RWPE2 (cell line): ENCODE measurements around the gene SETD2.

Source experiments
- ATAC-seq: fragments of 200-7000 bp; cut with Tn5 transposase; 3 replicates; pipeline ENCODE4 v1.9.1; 2021; ENCODE audit warnings: low read depth
- DNase-seq: peaks from one replicate; pipeline ENCODE4 v3.0.0-alpha.2; 2020; ENCODE audit warnings: low spot score
- H3K27ac ChIP-seq: fragments of 450-650 bp; 2 replicates; pipeline ENCODE4 v1.5.1; 2017; ENCODE audit warnings: mild to moderate bottlenecking; ENCODE audit not compliant: poor library complexity, severe bottlenecking
- H3K27me3 ChIP-seq: fragments of 250-450 bp; sonication (Bioruptor Pico); 2 replicates; pipeline ENCODE4 v1.5.1; 2021; ENCODE audit warnings: mild to moderate bottlenecking, moderate library complexity; ENCODE audit not compliant: insufficient read depth, poor library complexity, severe bottlenecking
- H3K36me3 ChIP-seq: fragments of 250-450 bp; sonication (Bioruptor Pico); 2 replicates; pipeline ENCODE4 v1.5.1; 2020; ENCODE audit warnings: low read depth, mild to moderate bottlenecking, moderate library complexity
- H3K4me1 ChIP-seq: fragments of 250-450 bp; sonication (Bioruptor Pico); 2 replicates; pipeline ENCODE4 v1.5.1; 2021; ENCODE audit warnings: mild to moderate bottlenecking, moderate library complexity; ENCODE audit not compliant: insufficient read depth, poor library complexity, severe bottlenecking
- H3K4me3 ChIP-seq: fragments of 250-450 bp; sonication (Bioruptor Pico); 2 replicates; pipeline ENCODE4 v1.5.1; 2021; ENCODE audit warnings: mild to moderate bottlenecking, moderate library complexity; ENCODE audit not compliant: severe bottlenecking
- H3K9me3 ChIP-seq: fragments of 250-450 bp; sonication (Bioruptor Pico); 2 replicates; pipeline ENCODE4 v1.5.1; 2021; ENCODE audit warnings: mild to moderate bottlenecking, moderate library complexity; ENCODE audit not compliant: severe bottlenecking
- TF ChIP-seq, protein P1 (sequence below): fragments of 450-650 bp; IDR thresholded peaks from one replicate; pipeline ENCODE4 v1.5.1; 2017; ENCODE audit warnings: mild to moderate bottlenecking, moderate library complexity; ENCODE audit not compliant: poor library complexity, severe bottlenecking

Gene SETD2

DNA sequence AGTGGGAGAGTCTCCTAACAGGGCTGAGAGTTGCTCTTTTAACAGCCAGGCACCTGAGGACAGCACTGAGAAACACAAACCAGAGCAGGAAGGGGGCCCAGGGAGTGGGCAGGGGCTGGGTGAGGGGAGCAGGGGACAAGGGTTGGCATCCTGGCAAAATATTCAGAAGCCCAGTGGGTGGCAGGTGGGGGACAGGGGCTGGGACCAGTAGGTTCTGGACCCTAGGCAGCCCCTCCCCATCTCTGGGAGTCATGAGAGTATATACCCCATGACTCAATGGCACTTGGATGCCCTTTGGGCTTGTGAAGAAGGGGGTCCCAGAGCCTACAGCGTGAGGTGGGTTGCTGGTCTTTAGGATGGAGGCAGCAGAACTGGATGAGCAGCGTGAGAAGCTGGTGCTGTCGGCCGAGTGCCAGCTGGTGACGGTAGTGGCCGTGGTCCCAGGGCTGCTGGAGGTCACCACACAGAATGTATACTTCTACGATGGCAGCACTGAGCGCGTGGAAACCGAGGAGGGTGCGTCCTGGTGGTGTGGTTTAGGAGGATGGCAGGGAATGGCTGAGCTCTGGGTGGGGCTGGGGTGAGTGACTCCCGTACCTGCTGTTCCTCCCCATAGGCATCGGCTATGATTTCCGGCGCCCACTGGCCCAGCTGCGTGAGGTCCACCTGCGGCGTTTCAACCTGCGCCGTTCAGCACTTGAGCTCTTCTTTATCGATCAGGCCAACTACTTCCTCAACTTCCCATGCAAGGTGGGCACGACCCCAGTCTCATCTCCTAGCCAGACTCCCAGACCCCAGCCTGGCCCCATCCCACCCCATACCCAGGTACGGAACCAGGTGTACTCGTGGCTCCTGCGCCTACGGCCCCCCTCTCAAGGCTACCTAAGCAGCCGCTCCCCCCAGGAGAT lies 160.2 kb downstream of the SETD2 start:
- Histone ChIP-seq H3K9me3 (no peaks in the 10 kb centered on the region), H3K4me3 (no peak overlapping the region), H3K27me3 (no peaks in the 10 kb centered on the region), H3K36me3 (peaks cover 89% of the 10 kb centered on the region), H3K27ac (no peak overlapping the region), H3K4me1 (no peaks in the 10 kb centered on the region)
- TF ChIP-seq, protein P1, sequence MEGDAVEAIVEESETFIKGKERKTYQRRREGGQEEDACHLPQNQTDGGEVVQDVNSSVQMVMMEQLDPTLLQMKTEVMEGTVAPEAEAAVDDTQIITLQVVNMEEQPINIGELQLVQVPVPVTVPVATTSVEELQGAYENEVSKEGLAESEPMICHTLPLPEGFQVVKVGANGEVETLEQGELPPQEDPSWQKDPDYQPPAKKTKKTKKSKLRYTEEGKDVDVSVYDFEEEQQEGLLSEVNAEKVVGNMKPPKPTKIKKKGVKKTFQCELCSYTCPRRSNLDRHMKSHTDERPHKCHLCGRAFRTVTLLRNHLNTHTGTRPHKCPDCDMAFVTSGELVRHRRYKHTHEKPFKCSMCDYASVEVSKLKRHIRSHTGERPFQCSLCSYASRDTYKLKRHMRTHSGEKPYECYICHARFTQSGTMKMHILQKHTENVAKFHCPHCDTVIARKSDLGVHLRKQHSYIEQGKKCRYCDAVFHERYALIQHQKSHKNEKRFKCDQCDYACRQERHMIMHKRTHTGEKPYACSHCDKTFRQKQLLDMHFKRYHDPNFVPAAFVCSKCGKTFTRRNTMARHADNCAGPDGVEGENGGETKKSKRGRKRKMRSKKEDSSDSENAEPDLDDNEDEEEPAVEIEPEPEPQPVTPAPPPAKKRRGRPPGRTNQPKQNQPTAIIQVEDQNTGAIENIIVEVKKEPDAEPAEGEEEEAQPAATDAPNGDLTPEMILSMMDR: no peak
- ATAC-seq (no peak), DNase-seq (peak; percentile 51)

GRCh38 chr3:47003056-47003410 lies 160.9 kb downstream of the SETD2 start:
- H3K27me3 ChIP-seq: no peaks in the 10 kb centered on the region
- H3K36me3 ChIP-seq: peaks cover 91% of the 10 kb centered on the region
- H3K4me3 ChIP-seq: no peak overlapping the region
- ATAC-seq: no peak
- no peaks in the 10 kb centered on the region for H3K9me3 ChIP-seq
- TF ChIP-seq, protein P1: no peak
- peak; percentile 34 for DNase-seq
- H3K27ac ChIP-seq: no peak overlapping the region
- no peaks in the 10 kb centered on the region for H3K4me1 ChIP-seq

DNA sequence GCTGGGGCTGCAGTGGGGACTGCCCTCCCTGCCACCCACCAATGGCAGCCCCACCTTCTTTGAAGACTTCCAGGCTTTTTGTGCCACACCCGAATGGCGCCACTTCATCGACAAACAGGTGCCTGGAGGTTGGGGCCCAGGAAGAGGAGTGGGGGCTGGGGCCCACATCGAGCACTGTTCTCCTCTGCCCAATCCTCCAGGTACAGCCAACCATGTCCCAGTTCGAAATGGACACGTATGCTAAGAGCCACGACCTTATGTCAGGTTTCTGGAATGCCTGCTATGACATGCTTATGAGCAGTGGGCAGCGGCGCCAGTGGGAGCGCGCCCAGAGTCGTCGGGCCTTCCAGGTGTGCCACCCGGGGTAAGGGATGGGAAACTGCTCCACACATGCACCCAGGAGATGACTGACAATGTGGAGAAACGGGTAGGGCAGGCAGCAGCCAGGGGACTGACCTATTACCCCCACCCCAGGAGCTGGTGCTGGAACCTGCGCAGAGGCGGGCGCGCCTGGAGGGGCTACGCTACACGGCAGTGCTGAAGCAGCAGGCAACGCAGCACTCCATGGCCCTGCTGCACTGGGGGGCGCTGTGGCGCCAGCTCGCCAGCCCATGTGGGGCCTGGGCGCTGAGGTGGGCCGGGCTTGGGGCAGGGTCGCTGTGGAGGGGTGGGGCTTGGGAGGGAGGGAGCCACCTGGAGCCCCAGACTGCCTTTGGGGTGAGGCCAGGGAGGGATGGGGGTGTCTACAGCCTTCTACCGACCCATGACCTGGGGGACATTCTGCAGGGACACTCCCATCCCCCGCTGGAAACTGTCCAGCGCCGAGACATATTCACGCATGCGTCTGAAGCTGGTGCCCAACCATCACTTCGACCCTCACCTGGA lies 161.5 kb downstream of the SETD2 start:
- TF ChIP-seq, protein P1: no peak
- H3K4me3 ChIP-seq: no peak overlapping the region
- DNase-seq (peak; percentile 42), ATAC-seq (no peak)
- no peaks in the 10 kb centered on the region for H3K9me3 ChIP-seq
- no peak overlapping the region for H3K27ac ChIP-seq
- no peaks in the 10 kb centered on the region for H3K4me1 ChIP-seq
- H3K27me3 ChIP-seq: no peaks in the 10 kb centered on the region
- H3K36me3 ChIP-seq: peaks cover 88% of the 10 kb centered on the region

- Histone ChIP-seq H3K27ac (no peak overlapping the region), H3K27me3 (no peaks in the 10 kb centered on the region), H3K4me1 (peaks cover 3% of the 10 kb centered on the region), H3K36me3 (peaks cover 88% of the 10 kb centered on the region), H3K9me3 (no peaks in the 10 kb centered on the region), H3K4me3 (no peak overlapping the region)
- DNase-seq (peak; percentile 41), ATAC-seq (no peak)
- TF ChIP-seq, protein P1: no peak
Observed at GRCh38 chr3:47001731-47002170, 162.2 kb downstream of the SETD2 start.
